Hepatocyte (in vitro differentiated cells): ENCODE data around the gene CR2.
"Not testable (repeated sequence)": the region's sequence is repeated elsewhere in the genome, so short reads cannot be mapped to it uniquely, and the experiment has no call there.

Experiments used
- EZH2 ChIP-seq: fragments of 200-600 bp; sonication (generic); IDR thresholded peaks from 2 replicates; pipeline ENCODE4 v1.6.1; 2016; ENCODE audit warnings: antibody characterized with exemption, mild to moderate bottlenecking, borderline replicate concordance
- TF ChIP-seq, protein P1 (sequence below): fragments of 200-600 bp; sonication (generic); IDR thresholded peaks from 2 replicates; pipeline ENCODE4 v1.5.1; 2016; ENCODE audit warnings: antibody characterized with exemption, mild to moderate bottlenecking; ENCODE audit not compliant: poor library complexity

DNA sequence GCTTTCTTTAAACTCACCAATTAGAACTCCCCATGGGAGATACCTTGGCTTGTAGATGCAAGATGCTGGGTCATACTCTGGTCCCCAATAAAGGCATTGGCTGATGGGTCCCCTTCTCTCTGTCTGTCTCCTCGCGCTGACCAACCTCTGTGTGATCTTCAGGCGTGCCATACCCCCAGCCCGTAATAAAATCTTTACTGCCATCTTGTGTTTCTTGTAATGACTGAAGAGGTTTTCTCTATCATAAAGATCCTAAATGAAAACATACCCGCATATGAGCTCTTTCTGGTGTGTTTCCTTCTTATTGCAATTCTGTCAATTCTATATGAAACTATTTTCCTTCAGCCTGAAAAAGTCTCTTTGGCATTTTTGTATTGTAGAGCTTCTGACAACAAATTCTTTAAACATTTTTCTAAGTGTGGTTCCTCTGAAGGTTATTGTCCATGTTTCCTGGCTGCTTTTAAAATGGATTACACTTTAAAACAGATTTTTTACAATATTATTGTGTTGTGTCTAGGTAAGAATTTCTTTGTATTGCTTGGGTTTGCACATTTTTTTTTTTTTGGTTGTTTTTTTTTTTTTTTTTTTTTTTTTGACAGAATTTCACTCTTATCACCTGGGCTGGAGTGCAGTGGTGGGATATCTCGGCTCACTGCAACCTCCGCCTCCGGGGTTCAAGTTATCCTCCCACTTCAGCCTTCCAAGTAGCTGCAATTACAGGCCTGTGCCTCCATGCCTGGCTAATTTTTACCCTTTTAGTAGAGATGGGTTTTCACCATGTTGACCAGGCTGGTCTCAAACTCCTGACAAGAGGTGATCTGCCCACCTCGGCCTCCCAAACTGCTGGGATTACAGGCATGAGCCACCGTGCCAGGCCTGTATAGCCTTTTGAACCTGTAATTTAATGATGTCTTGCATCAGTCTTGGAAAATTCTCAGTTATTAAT is 66.5 kb downstream of the CR2 start:
- TF ChIP-seq, protein P1, sequence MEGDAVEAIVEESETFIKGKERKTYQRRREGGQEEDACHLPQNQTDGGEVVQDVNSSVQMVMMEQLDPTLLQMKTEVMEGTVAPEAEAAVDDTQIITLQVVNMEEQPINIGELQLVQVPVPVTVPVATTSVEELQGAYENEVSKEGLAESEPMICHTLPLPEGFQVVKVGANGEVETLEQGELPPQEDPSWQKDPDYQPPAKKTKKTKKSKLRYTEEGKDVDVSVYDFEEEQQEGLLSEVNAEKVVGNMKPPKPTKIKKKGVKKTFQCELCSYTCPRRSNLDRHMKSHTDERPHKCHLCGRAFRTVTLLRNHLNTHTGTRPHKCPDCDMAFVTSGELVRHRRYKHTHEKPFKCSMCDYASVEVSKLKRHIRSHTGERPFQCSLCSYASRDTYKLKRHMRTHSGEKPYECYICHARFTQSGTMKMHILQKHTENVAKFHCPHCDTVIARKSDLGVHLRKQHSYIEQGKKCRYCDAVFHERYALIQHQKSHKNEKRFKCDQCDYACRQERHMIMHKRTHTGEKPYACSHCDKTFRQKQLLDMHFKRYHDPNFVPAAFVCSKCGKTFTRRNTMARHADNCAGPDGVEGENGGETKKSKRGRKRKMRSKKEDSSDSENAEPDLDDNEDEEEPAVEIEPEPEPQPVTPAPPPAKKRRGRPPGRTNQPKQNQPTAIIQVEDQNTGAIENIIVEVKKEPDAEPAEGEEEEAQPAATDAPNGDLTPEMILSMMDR = not testable (repeated sequence)
- TF ChIP-seq EZH2 = not testable (repeated sequence)
